HT-29 (cell line): ENCODE results near the gene NPAS4. TPM values are rescaled to one million over a fixed set of nuclear protein-coding genes. Genes with fewer than 3 reads are reported as not detected.
A peak's percentile ranks its signal among the peaks of the same experiment; 100 is the strongest.
"Not testable (repeated sequence)": the region's sequence is repeated elsewhere in the genome, so short reads cannot be mapped to it uniquely, and the experiment has no call there.

Source experiments
- DNase-seq: peaks from one replicate; pipeline ENCODE4 v3.0.0-alpha.2; 2015; ENCODE audit warnings: low spot score
- total RNA-seq: library from RNA; depleted of rRNA; stranded (reverse); fragments of >200 nt; shearing (Covaris generic); gene quantifications from 2 replicates; pipeline ENCODE4 v1.2.3, GENCODE V29; 2014

The NPAS4 gene
- total RNA-seq, 1 experiment from 2014 or later = not detected

- no peak for DNase-seq
These were observed 3.8 kb upstream of the NPAS4 start for GRCh38 chr11:66417000-66417399.

DNA sequence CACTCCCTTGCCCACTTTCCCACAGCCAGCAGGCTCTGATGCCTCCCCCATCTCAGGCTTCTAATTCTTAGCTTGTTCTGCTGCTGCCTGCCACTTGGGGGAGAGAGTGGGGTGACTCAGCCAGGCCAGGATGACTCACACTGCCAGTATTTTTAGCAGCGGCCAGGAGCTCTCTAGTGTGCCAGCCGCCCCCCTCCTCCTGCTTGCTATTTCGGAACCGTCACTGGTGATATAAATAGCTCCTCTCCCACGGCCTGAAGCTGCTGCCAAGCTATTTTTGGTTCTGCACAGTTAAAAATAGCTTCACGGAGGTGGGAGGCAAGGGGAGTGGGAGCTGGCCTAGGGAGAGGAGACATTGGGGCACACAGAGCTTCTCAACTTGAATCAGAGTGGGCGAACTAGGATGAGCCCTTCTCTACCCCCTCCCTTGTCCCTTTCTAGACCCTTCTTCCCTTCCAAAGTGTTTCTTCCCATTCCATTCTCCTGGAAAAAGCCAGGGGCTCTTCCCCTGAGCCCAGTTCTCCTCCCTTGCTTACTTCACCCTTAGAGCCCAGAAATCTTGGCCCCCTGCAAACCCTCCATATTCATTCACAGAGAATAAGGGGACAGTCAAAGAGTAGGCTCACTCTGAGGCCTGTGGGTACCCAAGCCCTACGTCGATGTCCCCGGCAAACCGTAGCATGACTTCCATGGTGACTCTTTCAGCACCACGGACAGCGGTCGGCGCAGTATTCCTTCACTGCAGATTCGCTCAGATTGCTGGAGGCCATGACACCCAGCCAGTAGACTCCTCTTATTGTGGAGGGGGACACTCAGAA is 2.5 kb upstream of the NPAS4 start:
- peak; percentile 69 for DNase-seq

GRCh38 chr11:66418986-66419308 is 1.9 kb upstream of the NPAS4 start:
- DNase-seq = no peak

- no peak for DNase-seq
These were observed 1.0 kb upstream of the NPAS4 start for GRCh38 chr11:66419825-66420224.

GRCh38 chr11:66421492-66422205 is 814 bp downstream of the NPAS4 start:
- DNase-seq = peak; percentile 91

- DNase-seq = no peak
These were observed 5.5 kb downstream of the NPAS4 start for GRCh38 chr11:66426314-66426713.

- DNase-seq = no peak
These were observed 8.1 kb downstream of the NPAS4 start for GRCh38 chr11:66428933-66429332.

- peak; percentile 86 for DNase-seq
These were observed 9.3 kb downstream of the NPAS4 start for GRCh38 chr11:66429983-66430602.

- DNase-seq = not testable (repeated sequence)
These were observed 10.5 kb downstream of the NPAS4 start for GRCh38 chr11:66431287-66431686.

GRCh38 chr11:66431871-66432329 is 11.1 kb downstream of the NPAS4 start:
- DNase-seq = not testable (repeated sequence)

- no peak for DNase-seq
These were observed 11.8 kb downstream of the NPAS4 start for GRCh38 chr11:66432597-66432996.

- peak; percentile 51 for DNase-seq
These were observed 17.2 kb downstream of the NPAS4 start for GRCh38 chr11:66437979-66438503.

GRCh38 chr11:66438504-66439466 is 17.9 kb downstream of the NPAS4 start, which contains the start of gene MRPL11:
MRPL11 (minus strand) TSS chr11:66438848; CDS start chr11:66438754, 94 bp downstream.
- peak; percentile 99 for DNase-seq

DNA sequence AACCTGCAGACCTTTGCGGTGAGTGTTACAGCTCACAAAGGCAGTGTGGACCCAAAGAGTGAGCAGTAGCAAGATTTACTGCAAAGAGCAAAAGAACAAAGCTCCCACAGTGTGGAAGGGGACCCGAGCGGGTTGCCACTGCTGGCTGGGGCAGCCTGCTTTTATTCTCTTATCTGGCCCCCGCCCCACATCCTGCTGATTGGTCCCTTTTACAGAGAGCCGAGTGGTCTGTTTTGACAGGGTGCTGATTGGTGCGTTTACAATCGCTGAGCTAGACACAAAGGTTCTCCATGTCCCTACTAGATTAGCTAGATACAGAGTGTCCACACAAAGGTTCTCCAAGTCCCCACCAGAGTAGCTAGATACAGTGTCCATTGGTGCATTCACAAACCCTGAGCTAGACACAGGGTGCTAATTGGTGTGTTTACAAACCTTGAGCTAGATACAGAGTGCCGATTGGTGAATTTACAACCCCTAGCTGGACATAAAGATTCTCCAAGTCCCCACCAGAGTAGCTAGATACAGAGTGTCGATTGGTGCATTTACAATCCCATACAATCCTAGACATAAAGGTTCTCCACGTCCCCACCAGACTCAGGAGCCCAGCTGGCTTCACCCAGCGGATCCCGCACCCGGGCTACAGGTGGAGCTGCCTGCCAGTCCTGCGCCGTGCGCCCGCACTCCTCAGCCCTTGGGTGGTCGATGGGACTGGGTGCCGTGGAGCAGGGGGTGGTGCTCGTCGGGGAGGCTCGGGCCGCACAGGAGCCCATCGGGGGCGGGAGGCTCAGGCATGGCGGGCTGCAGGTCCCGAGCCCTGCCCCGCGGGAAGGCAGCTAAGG is 19.5 kb downstream of the NPAS4 start:
- DNase-seq = not testable (repeated sequence)

DNA sequence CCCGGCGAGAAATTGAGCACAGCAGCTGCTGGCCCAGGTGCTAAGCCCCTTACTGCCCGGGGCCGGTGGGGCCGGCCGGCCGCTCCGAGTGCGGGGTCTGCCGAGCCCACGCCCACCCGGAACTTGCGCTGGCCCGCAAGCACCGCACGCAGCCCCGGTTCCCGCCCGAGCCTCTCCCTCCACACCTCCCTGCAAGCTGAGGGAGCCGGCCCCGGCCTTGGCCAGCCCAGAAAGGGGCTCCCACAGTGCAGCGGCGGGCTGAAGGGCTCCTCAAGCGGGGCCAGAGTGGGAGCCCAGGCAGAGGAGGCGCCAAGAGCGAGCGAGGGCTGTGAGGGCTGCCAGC is 20.1 kb downstream of the NPAS4 start:
- DNase-seq = not testable (repeated sequence)

DNA sequence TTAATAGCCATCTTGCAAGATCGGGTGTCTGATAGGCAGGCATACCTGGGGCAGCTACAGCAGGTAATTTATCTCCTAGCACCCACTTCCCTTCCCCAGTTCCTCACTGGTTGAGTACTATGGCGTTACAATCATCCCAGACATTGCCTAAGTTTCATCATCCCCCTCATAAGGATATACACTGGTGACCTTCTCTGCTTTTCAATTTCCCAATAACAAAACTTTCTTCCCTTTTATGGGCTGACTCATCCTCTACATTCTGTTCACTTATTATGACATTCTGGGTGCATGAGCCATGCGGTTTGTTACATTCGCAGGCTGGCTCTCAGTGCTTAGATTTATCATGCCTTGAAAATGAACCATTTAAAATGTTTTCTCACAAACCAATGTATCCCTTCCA is 22.8 kb downstream of the NPAS4 start:
- DNase-seq = peak; percentile 12

- DNase-seq = no peak
These were observed 26.2 kb downstream of the NPAS4 start for GRCh38 chr11:66447012-66447411.

GRCh38 chr11:66448523-66448922 is 27.7 kb downstream of the NPAS4 start:
- no peak for DNase-seq

DNA sequence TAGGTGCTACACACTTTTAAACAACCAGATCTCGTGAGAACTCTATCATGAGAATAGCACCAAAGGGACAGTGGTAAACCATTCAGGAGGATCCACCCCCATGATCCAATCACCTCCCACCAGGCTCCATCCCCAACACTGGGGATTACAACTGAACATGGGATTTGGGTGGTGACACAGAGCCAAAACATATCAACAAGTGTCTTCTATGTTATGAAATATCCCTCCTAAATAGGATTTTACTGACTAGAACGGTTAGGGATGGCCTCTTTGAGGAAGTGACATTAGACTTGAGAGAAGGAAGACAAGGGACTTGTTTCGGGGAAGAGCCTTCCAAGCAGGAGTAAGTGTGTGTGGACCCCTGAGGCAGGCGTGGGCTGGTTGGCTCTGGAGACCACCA is 29.7 kb downstream of the NPAS4 start:
- DNase-seq = no peak

DNA sequence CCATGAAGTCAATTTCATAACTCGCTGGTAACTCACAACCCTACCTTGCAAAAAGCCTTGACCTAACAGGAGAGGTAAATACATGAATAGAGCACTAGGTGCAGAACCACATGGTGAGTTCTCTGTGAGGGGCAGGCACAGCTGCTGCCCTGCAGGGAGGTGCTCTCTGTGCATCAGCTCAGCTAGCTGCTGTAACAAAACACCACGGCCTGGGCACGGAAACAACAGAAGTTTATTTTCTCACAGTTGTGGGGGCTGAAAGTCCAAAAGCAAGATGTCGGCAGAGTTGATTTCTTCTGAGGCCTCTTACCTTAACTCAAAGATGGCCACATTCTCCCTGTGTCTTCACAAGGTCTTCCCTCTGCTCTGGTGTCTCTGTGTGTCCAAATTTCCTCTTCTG is 30.8 kb downstream of the NPAS4 start:
- DNase-seq = no peak
